ENCODE results near the gene CPE. TPM values are rescaled to one million over a fixed set of nuclear protein-coding genes. Genes with fewer than 3 reads are reported as not detected.

The CPE gene
- total RNA-seq, 2 donors from 2014 or later = 717 to 885 TPM

- H3K27ac ChIP-seq = no peak overlapping the region
- H3K4me3 ChIP-seq = no peak overlapping the region
- 92% methylated on average over 5 of the region's 5 CpGs for WGBS
- intact Hi-C loops (cut with DNase I) = no loop called here
- no peaks in the 10 kb centered on the region for H3K4me1 ChIP-seq (replicated peaks)
- no peak for TF ChIP-seq POLR2AphosphoS5 (IDR thresholded peaks at IDR 0.05)
- H3K36me3 ChIP-seq = no peaks in the 10 kb centered on the region
- DNase-seq (ENCODE audit: low spot score) = no peak
- H3K27me3 ChIP-seq (replicated peaks; ENCODE audit: insufficient read depth) = no peaks in the 10 kb centered on the region
- no peaks in the 10 kb centered on the region for H3K9me3 ChIP-seq
Measured at GRCh38 chr4:165394275-165394674, 15.5 kb downstream of the CPE start.

- WGBS = 7% methylated on average over 1 of the region's 1 CpG
- Histone ChIP-seq H3K27me3 (replicated peaks; ENCODE audit: insufficient read depth) (no peaks in the 10 kb centered on the region), H3K27ac (no peak overlapping the region), H3K36me3 (no peaks in the 10 kb centered on the region), H3K4me3 (no peak overlapping the region), H3K4me1 (replicated peaks) (no peaks in the 10 kb centered on the region), H3K9me3 (no peaks in the 10 kb centered on the region)
- intact Hi-C loops (cut with DNase I) = no loop called here
- DNase-seq (ENCODE audit: low spot score) = no peak
- TF ChIP-seq POLR2A (IDR thresholded peaks at IDR 0.05) (no peak), CTCF (IDR thresholded peaks at IDR 0.05) (no peak), POLR2AphosphoS5 (IDR thresholded peaks at IDR 0.05) (no peak)
Measured at GRCh38 chr4:165398570-165398969, 19.8 kb downstream of the CPE start.

GRCh38 chr4:165402375-165402774, 23.6 kb downstream of the CPE start:
- 91% methylated on average over 9 of the region's 9 CpGs for WGBS
- no peak for TF ChIP-seq POLR2AphosphoS5 (IDR thresholded peaks at IDR 0.05)
- no peak for TF ChIP-seq POLR2A (IDR thresholded peaks at IDR 0.05)
- TF ChIP-seq CTCF (IDR thresholded peaks at IDR 0.05) = no peak
- no peak for DNase-seq (ENCODE audit: low spot score)

GRCh38 chr4:165403048-165403447, 24.2 kb downstream of the CPE start:
- no peaks in the 10 kb centered on the region for H3K9me3 ChIP-seq
- no peaks in the 10 kb centered on the region for H3K36me3 ChIP-seq
- TF ChIP-seq POLR2AphosphoS5 (IDR thresholded peaks at IDR 0.05) (no peak), POLR2A (IDR thresholded peaks at IDR 0.05) (no peak), CTCF (IDR thresholded peaks at IDR 0.05) (no peak)
- no peaks in the 10 kb centered on the region for H3K4me1 ChIP-seq (replicated peaks)
- no peak overlapping the region for H3K4me3 ChIP-seq
- 40% methylated on average over 2 of the region's 2 CpGs for WGBS
- intact Hi-C loops (cut with DNase I) = no loop called here
- H3K27me3 ChIP-seq (replicated peaks; ENCODE audit: insufficient read depth) = no peaks in the 10 kb centered on the region
- DNase-seq (ENCODE audit: low spot score) = no peak
- H3K27ac ChIP-seq = no peak overlapping the region

More at GRCh38 chr4:165402375-165402774, 23.6 kb downstream of the CPE start:
- H3K4me1 ChIP-seq (replicated peaks) = no peaks in the 10 kb centered on the region
- no peak overlapping the region for H3K27ac ChIP-seq
- no peaks in the 10 kb centered on the region for H3K9me3 ChIP-seq
- H3K27me3 ChIP-seq (replicated peaks; ENCODE audit: insufficient read depth) = no peaks in the 10 kb centered on the region
- intact Hi-C loops (cut with DNase I) = no loop called here
- H3K4me3 ChIP-seq = no peak overlapping the region
- no peaks in the 10 kb centered on the region for H3K36me3 ChIP-seq

GRCh38 chr4:165403637-165404036, 24.8 kb downstream of the CPE start:
- DNase-seq (ENCODE audit: low spot score) = no peak
- no peaks in the 10 kb centered on the region for H3K36me3 ChIP-seq
- no peaks in the 10 kb centered on the region for H3K4me1 ChIP-seq (replicated peaks)
- no peaks in the 10 kb centered on the region for H3K27me3 ChIP-seq (replicated peaks; ENCODE audit: insufficient read depth)
- no peak for TF ChIP-seq POLR2A (IDR thresholded peaks at IDR 0.05)
- TF ChIP-seq CTCF (IDR thresholded peaks at IDR 0.05) = no peak
- TF ChIP-seq POLR2AphosphoS5 (IDR thresholded peaks at IDR 0.05) = no peak
- no peaks in the 10 kb centered on the region for H3K9me3 ChIP-seq
- intact Hi-C loops (cut with DNase I) = no loop called here
- H3K27ac ChIP-seq = no peak overlapping the region
- WGBS = 96% methylated on average over 4 of the region's 4 CpGs
- no peak overlapping the region for H3K4me3 ChIP-seq

Data from prostate gland (tissue), 2 donors.